HepG2 (cell line): Measurements from ENCODE around the gene OSBPL8. TPM values are rescaled to one million over a fixed set of nuclear protein-coding genes. Genes with fewer than 3 reads are reported as not detected.

Source experiments
- HOXA5 ChIP-seq: sonication (generic); formaldehyde crosslinking; IDR thresholded peaks from 2 replicates; pipeline ENCODE4 v1.4.0; 2020; ENCODE audit warnings: missing genetic modification reagents
- KMT2A ChIP-seq: sonication (generic); formaldehyde crosslinking; IDR thresholded peaks from 2 replicates; pipeline ENCODE4 v1.4.0; 2020; ENCODE audit warnings: missing genetic modification reagents
- RFXAP ChIP-seq: sonication (generic); formaldehyde crosslinking; IDR thresholded peaks from 2 replicates; pipeline ENCODE4 v1.4.0; 2020; ENCODE audit warnings: missing genetic modification reagents, borderline replicate concordance
- ZNF205 ChIP-seq: IDR thresholded peaks from 2 replicates; pipeline ENCODE4 v1.6.1; 2018; ENCODE audit warnings: missing biosample characterization, missing genetic modification reagents
- ZNF777 ChIP-seq: sonication (generic); formaldehyde crosslinking; IDR thresholded peaks from 2 replicates; pipeline ENCODE4 v1.4.0; 2020; ENCODE audit warnings: missing genetic modification reagents
- polyA plus RNA-seq, 8 experiments: library from polyadenylated mRNA; depleted of rRNA in 3 of 8; stranded (reverse) in 7 of 8; unstranded in 1 of 8; fragments of >200 nt; fragmentation: Illumina TruSeq in 4 of 8; extraction: Trizol in 4 of 8; gene quantifications; 2 replicates each; pipeline versions ENCODE4 v1.2.1 to v1.2.3, GENCODE V29; 2011 to 2016; ENCODE audit warnings: low read depth in 4 of 8, missing spikeins in 1 of 8, mixed read lengths in 1 of 8; ENCODE audit not compliant: insufficient read depth in 1 of 8
- total RNA-seq, 5 experiments: library from RNA; depleted of rRNA; stranded (reverse); fragments of >200 nt; fragmentation: Illumina TruSeq; extraction: Trizol; gene quantifications; 2 replicates each; pipeline ENCODE4 v1.2.3, GENCODE V29; 2016; ENCODE audit warnings: low read depth in 1 of 5
- TF ChIP-seq, protein P1 (sequence below), 2 experiments: sonication (generic) in 1 of 2; formaldehyde crosslinking in 1 of 2; IDR thresholded peaks; 2 replicates each; pipeline versions ENCODE4 v1.4.0 to v1.6.1; 2016 to 2020; ENCODE audit warnings: borderline replicate concordance in 1 of 2, low read depth in 1 of 2, mild to moderate bottlenecking in 1 of 2, missing genetic modification reagents in 1 of 2
- TF ChIP-seq, protein P2 (sequence below): sonication (generic); formaldehyde crosslinking; IDR thresholded peaks from 2 replicates; pipeline ENCODE4 v1.4.0; 2020; ENCODE audit warnings: low read depth, mild to moderate bottlenecking, missing genetic modification reagents
- TF ChIP-seq, protein P3 (sequence below): conservative IDR thresholded peaks from 2 replicates; pipeline ENCODE4 v1.6.1; 2018; ENCODE audit warnings: missing genetic modification reagents
- TF ChIP-seq, protein P4 (sequence below): sonication (generic); formaldehyde crosslinking; IDR thresholded peaks from 2 replicates; pipeline ENCODE4 v1.9.0; 2021; ENCODE audit warnings: missing genetic modification reagents, mild to moderate bottlenecking, borderline replicate concordance
- TF ChIP-seq, protein P5 (sequence below): sonication (generic); formaldehyde crosslinking; IDR thresholded peaks from 2 replicates; pipeline ENCODE4 v1.4.0; 2020; ENCODE audit warnings: mild to moderate bottlenecking, missing genetic modification reagents

Gene OSBPL8
- total and polyA plus RNA-seq, 2 of the 13 experiments (the other 11 are each of a cell fraction or from before 2014, with no cell fraction given), result 11.0 to 33.9 TPM

DNA sequence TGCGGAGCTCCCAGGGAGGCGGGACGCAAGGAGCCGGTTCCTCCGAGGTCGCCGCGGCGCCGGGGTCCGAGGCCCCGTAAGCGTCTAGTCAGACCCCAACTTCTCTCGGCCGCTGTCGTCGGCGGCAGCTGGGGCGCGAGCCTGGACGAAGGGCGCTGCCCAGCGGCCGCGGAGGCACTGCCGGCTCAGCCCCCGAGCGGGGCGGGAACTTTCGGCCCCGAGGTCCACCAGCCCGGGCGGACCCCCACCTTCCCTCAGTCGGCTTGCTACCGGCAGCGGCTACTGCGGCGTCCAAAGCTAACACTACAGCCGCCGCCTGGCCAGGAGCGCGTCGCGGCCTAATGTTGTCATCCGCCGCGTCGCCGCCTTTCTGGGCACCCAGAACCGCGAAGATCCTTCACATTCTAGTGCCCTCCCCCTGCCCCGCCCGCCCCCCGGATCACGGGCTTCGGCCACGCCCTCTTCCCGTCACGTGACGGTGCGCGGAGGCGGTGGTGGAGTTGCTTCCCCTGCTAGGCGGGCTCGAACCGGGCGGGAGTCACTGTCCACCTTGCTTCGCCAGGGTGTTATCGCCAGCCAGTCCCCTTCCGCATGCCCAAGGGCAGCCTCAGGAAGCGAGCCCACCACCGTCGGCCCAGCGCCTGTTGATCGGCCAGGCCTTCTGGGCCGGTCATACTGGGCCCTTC lies at the start of gene OSBPL8 (continued):
- TF ChIP-seq, protein P1, sequence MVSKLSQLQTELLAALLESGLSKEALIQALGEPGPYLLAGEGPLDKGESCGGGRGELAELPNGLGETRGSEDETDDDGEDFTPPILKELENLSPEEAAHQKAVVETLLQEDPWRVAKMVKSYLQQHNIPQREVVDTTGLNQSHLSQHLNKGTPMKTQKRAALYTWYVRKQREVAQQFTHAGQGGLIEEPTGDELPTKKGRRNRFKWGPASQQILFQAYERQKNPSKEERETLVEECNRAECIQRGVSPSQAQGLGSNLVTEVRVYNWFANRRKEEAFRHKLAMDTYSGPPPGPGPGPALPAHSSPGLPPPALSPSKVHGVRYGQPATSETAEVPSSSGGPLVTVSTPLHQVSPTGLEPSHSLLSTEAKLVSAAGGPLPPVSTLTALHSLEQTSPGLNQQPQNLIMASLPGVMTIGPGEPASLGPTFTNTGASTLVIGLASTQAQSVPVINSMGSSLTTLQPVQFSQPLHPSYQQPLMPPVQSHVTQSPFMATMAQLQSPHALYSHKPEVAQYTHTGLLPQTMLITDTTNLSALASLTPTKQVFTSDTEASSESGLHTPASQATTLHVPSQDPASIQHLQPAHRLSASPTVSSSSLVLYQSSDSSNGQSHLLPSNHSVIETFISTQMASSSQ (IDR thresholded peaks at IDR 0.05; ENCODE audit: low read depth), result no peak
- TF ChIP-seq, protein P1 (CRISPR knock-in tag; IDR thresholded peaks at IDR 0.05; ENCODE audit: borderline replicate concordance), result no peak; the same call in 1 of the 2 replicates
- TF ChIP-seq RFXAP (no peak), HOXA5 (CRISPR knock-in tag) (peak; percentile 77; the same call in 1 of the 2 replicates), ZNF777 (peak; percentile 85), KMT2A (CRISPR knock-in tag) (peak; percentile 95), ZNF205 (CRISPR knock-in tag) (peak; percentile 86)
- TF ChIP-seq, protein P2, sequence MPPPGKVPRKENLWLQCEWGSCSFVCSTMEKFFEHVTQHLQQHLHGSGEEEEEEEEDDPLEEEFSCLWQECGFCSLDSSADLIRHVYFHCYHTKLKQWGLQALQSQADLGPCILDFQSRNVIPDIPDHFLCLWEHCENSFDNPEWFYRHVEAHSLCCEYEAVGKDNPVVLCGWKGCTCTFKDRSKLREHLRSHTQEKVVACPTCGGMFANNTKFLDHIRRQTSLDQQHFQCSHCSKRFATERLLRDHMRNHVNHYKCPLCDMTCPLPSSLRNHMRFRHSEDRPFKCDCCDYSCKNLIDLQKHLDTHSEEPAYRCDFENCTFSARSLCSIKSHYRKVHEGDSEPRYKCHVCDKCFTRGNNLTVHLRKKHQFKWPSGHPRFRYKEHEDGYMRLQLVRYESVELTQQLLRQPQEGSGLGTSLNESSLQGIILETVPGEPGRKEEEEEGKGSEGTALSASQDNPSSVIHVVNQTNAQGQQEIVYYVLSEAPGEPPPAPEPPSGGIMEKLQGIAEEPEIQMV (CRISPR knock-in tag), result peak; percentile 73; the same call in 1 of the 2 replicates
- TF ChIP-seq, protein P3, sequence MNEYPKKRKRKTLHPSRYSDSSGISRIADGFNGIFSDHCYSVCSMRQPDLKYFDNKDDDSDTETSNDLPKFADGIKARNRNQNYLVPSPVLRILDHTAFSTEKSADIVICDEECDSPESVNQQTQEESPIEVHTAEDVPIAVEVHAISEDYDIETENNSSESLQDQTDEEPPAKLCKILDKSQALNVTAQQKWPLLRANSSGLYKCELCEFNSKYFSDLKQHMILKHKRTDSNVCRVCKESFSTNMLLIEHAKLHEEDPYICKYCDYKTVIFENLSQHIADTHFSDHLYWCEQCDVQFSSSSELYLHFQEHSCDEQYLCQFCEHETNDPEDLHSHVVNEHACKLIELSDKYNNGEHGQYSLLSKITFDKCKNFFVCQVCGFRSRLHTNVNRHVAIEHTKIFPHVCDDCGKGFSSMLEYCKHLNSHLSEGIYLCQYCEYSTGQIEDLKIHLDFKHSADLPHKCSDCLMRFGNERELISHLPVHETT (CRISPR knock-in tag), result no peak
- TF ChIP-seq, protein P4, sequence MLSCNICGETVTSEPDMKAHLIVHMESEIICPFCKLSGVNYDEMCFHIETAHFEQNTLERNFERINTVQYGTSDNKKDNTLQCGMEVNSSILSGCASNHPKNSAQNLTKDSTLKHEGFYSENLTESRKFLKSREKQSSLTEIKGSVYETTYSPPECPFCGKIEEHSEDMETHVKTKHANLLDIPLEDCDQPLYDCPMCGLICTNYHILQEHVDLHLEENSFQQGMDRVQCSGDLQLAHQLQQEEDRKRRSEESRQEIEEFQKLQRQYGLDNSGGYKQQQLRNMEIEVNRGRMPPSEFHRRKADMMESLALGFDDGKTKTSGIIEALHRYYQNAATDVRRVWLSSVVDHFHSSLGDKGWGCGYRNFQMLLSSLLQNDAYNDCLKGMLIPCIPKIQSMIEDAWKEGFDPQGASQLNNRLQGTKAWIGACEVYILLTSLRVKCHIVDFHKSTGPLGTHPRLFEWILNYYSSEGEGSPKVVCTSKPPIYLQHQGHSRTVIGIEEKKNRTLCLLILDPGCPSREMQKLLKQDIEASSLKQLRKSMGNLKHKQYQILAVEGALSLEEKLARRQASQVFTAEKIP (CRISPR knock-in tag), result no peak
- TF ChIP-seq, protein P5, sequence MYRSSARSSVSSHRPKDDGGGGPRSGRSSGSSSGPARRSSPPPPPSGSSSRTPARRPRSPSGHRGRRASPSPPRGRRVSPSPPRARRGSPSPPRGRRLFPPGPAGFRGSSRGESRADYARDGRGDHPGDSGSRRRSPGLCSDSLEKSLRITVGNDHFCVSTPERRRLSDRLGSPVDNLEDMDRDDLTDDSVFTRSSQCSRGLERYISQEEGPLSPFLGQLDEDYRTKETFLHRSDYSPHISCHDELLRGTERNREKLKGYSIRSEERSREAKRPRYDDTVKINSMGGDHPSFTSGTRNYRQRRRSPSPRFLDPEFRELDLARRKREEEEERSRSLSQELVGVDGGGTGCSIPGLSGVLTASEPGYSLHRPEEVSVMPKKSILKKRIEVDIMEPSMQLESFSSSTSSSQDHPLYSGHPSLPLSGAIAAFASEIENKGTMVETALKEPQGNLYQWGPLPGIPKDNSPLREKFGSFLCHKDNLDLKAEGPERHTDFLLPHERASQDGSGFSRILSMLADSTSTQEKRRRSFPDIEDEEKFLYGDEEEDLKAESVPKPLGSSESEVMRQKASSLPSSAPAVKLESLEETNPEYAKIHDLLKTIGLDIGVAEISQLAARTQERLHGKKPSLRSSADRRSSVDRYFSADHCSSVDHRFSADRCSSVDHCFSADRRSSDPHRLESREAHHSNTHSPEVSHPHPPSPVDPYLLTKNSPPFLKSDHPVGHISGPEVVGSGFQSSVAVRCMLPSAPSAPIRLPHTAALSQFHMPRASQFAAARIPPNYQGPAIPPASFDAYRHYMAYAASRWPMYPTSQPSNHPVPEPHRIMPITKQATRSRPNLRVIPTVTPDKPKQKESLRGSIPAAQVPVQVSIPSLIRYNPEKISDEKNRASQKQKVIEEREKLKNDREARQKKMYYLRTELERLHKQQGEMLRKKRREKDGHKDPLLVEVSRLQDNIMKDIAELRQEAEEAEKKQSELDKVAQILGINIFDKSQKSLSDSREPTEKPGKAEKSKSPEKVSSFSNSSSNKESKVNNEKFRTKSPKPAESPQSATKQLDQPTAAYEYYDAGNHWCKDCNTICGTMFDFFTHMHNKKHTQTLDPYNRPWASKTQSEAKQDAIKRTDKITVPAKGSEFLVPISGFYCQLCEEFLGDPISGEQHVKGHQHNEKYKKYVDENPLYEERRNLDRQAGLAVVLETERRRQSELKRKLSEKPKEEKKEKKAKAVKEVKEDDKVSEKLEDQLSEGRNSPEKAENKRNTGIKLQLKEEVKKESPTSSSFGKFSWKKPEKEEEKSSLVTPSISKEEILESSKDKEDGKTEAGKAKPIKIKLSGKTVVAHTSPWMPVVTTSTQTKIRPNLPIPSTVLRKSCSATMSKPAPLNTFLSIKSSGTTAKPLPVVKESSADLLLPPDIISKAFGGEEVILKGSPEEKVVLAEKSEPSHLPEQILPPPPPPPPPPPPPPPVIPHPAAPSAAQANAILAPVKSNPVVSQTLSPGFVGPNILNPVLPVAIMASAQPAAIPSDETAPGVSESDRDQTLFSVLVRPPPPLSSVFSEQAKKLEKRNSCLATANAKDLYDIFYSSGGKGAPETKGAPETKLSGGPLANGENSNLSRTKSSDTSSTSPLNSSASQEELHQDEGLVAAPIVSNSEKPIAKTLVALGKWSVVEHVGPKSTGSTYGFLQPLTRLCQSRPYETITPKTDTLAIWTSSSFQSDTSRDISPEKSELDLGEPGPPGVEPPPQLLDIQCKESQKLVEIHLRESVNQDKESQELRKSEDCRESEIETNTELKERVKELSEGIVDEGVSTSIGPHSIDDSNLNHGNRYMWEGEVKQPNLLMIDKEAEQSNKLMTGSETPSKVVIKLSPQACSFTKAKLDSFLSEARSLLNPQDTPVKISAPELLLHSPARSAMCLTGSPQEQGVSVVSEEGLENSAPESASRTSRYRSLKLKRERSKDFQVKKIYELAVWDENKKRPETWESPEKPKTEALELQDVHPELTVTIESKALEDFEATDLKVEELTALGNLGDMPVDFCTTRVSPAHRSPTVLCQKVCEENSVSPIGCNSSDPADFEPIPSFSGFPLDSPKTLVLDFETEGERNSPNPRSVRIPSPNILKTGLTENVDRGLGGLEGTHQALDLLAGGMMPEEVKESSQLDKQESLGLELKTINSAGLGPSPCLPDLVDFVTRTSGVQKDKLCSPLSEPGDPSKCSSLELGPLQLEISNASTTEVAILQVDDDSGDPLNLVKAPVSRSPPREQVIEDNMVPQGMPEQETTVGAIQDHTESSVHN, result no peak
